Prostate gland (tissue), 2 donors: Measurements from ENCODE around the gene ACIN1.

ENCODE experiments used
- CTCF ChIP-seq, 4 experiments: fragments of 200-600 bp in 2 of 4; fragments of 450-650 bp in 2 of 4; sonication (generic) in 2 of 4; IDR thresholded peaks; 1 replicate in 3 of 4; 2 replicates in 1 of 4; pipeline ENCODE4 v1.5.1; 2016 to 2019; ENCODE audit warnings: antibody characterized with exemption in 4 of 4, mild to moderate bottlenecking in 2 of 4, moderate library complexity in 2 of 4
- POLR2A ChIP-seq: fragments of 450-650 bp; IDR thresholded peaks from one replicate; pipeline ENCODE4 v1.6.1; 2016; ENCODE audit warnings: antibody characterized with exemption, mild to moderate bottlenecking

GRCh38 chr14:23042162-23042965, 52.6 kb downstream of the ACIN1 start, which contains the start of gene PSMB11:
- TF ChIP-seq CTCF (IDR thresholded peaks at IDR 0.05) (no peak), POLR2A (no peak)
